ENCODE results near the gene PRICKLE4. TPM values are rescaled to one million over a fixed set of nuclear protein-coding genes. Genes with fewer than 3 reads are reported as not detected.

The PRICKLE4 gene
- total and polyA plus RNA-seq, 8 donors = 1.9 to 77.0 (median 8.4) TPM; not detected in 1

DNA sequence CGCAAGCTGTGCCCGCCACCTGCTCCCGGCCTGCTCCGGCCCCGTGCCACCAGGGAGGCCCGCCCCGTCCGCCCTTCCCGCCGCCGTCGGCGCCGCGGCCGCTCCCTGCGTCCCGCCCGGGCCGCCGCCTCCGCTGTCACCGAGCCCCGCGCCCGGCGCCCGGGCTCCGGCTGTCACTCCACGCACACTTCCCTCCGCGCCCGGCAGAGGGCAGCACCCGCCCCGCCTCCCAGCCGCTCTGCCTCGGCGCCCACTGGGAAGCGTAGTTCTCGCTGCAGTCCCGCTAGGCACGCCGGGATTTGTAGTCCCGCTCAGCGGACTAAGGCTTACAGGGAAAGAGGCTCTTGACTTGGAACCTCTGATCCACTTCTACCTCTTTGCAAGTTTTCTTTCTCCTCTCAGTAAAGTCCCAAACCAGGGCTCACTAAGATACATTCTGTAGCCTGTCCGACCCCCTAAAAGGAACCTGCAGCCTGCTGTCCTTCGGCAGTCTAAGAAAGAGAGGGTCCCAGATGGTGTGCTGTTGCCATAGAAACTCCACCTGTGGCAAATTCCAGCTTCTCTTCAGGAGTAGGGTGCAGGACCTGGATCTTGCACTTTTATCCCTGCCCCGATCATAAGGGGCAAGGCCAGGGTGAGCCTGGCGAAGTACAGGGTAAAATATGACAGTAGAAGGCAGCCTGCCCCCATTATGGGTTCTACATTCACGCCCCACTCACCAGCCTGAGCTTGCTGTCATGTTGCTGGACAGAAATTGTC, 45.0 kb upstream of the PRICKLE4 start, which contains the start of gene TFEB:
Gene TFEB, minus strand, starts transcription at position 182 of the 759 bp plus-strand sequence. CDS start 44,395 bp downstream, outside the sequence.
- WGBS, 5 donors = 3 to 10% (median 4%) methylated on average over 21 to 50 of the region's 50 CpGs
- peaks cover 0 to 12% (median 0%) of the 10 kb centered on the region in 4 donors for H3K36me3 ChIP-seq
- no peaks in the 10 kb centered on the region for H3K27me3 ChIP-seq
- peak; percentile 97 to 98 for DNase-seq
- peak in 2 of 4 donors; percentile 47 to 62 for TF ChIP-seq POLR2A (IDR thresholded peaks at IDR 0.05)
- TF ChIP-seq, protein P1, sequence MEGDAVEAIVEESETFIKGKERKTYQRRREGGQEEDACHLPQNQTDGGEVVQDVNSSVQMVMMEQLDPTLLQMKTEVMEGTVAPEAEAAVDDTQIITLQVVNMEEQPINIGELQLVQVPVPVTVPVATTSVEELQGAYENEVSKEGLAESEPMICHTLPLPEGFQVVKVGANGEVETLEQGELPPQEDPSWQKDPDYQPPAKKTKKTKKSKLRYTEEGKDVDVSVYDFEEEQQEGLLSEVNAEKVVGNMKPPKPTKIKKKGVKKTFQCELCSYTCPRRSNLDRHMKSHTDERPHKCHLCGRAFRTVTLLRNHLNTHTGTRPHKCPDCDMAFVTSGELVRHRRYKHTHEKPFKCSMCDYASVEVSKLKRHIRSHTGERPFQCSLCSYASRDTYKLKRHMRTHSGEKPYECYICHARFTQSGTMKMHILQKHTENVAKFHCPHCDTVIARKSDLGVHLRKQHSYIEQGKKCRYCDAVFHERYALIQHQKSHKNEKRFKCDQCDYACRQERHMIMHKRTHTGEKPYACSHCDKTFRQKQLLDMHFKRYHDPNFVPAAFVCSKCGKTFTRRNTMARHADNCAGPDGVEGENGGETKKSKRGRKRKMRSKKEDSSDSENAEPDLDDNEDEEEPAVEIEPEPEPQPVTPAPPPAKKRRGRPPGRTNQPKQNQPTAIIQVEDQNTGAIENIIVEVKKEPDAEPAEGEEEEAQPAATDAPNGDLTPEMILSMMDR (IDR thresholded peaks at IDR 0.05) = peak in 5 of 7 experiments; percentile 69 to 99 (median 85)
- TF ChIP-seq EP300 (IDR thresholded peaks at IDR 0.05) = no peak
- TF ChIP-seq POLR2AphosphoS5 (IDR thresholded peaks at IDR 0.05) = peak; percentile 78 to 97 (median 86)
- no peaks in the 10 kb centered on the region for H3K9me3 ChIP-seq
- peak within 1 kb of the TSS; percentile 55 to 88 (median 82) for H3K4me3 ChIP-seq
- peak within 1 kb of the TSS; percentile 89 to 98 (median 94) for H3K27ac ChIP-seq
- peaks cover 28 to 50% (median 44%) of the 10 kb centered on the region in 4 donors for H3K4me1 ChIP-seq
- intact Hi-C loops (cut with DNase I; ENCODE audit: low total_unique reads) = no loop called here

DNA sequence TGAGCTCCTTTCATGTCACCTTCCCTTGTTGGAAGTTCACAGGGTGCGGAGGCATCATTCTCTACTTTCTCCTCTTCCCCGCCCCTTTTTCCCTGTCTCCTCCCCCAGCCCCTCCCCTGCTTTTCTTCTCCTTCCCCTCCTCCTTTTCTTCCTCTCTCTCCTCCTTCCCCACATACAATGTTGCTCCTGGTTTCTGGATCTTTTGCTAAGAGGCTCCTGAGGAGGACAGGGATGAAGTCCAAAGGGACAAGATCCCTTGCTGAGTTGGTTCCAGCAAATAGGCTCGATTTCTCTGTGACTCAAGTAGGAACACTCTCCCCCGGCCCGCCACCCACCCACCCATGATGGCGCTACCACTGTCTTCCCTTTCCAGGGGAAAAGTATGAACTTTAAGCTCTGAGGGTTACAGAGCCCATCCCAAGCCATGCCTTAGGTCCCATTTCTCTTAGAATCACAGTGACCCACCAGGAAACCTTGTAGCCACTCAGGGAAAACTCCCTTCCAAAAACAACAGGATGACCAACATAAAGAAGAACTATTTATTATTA, 44.3 kb upstream of the PRICKLE4 start:
- TF ChIP-seq POLR2A (IDR thresholded peaks at IDR 0.05) (peak in 1 of 4 donors; percentile 22), EP300 (IDR thresholded peaks at IDR 0.05) (no peak)
- Histone ChIP-seq H3K9me3 (no peaks in the 10 kb centered on the region), H3K27ac (peak overlapping the region in 4 of 5 donors; percentile 12 to 98 (median 56)), H3K4me1 (peaks cover 21 to 50% (median 38%) of the 10 kb centered on the region in 4 donors), H3K27me3 (no peaks in the 10 kb centered on the region), H3K36me3 (peaks cover 0 to 13% (median 0%) of the 10 kb centered on the region in 4 donors), H3K4me3 (peak overlapping the region in 3 of 4 donors; percentile 55 to 88 (median 75))
- peak in 1 of 2 donors; percentile 57 for DNase-seq
- intact Hi-C loops (cut with DNase I; ENCODE audit: low total_unique reads) = no loop called here
- 29 to 53% (median 47%) methylated on average over 6 of the region's 6 CpGs for WGBS, 5 donors

DNA sequence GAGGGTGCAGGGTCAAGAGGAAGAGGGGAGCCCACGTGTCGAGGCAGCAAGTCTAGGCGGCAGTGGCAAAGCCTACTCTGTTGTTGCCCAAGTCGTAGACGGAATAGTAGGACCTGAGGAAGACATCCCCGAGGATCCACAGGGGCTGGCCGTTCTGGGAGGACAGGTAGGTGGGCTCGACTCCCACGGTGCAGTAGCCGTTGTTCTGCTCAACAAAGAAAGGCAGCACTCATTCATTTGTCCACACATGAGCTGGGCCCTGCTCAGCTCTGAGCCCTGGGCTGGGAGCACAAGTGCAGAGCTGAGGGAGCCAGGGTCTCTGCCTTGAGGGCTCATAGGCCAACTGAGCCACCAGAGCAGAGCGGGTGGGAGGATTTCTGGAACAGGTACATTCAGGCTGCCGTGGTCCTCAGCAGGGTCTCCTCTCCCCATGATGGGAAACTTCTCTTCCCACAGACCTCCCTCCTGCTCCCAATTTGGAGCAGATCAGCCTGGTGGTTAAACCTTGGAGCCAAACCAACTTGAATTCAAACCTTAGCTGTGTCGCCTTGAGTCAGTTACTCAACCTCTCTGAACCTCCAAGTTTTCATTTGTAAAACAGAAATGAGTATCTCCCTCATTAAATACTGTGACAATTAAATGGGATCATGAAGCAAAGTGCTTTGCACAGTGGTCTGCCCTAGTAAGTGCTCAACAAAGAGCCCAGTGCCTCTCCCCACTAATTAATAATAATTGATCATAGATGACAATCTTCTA, 43.6 kb upstream of the PRICKLE4 start:
- peak overlapping the region in 2 of 5 donors; percentile 43 to 98 for H3K27ac ChIP-seq
- peaks cover 0 to 18% (median 3%) of the 10 kb centered on the region in 4 donors for H3K36me3 ChIP-seq
- H3K27me3 ChIP-seq = no peaks in the 10 kb centered on the region
- peaks cover 17 to 49% (median 33%) of the 10 kb centered on the region in 4 donors for H3K4me1 ChIP-seq
- H3K4me3 ChIP-seq = peak overlapping the region in 1 of 4 donors; percentile 24
- WGBS, 5 donors = 38 to 71% (median 45%) methylated on average over 13 of the region's 13 CpGs
- intact Hi-C loops (cut with DNase I; ENCODE audit: low total_unique reads) = no loop called here
- DNase-seq = peak in 1 of 2 donors; percentile 65
- TF ChIP-seq EP300 (IDR thresholded peaks at IDR 0.05) (no peak), POLR2A (IDR thresholded peaks at IDR 0.05) (peak in 2 of 4 donors; percentile 37 to 79), POLR2AphosphoS5 (IDR thresholded peaks at IDR 0.05) (peak in 2 of 3 donors; percentile 89 to 98)
- TF ChIP-seq, protein P1 (IDR thresholded peaks at IDR 0.05) = no peak
- no peaks in the 10 kb centered on the region for H3K9me3 ChIP-seq

DNA sequence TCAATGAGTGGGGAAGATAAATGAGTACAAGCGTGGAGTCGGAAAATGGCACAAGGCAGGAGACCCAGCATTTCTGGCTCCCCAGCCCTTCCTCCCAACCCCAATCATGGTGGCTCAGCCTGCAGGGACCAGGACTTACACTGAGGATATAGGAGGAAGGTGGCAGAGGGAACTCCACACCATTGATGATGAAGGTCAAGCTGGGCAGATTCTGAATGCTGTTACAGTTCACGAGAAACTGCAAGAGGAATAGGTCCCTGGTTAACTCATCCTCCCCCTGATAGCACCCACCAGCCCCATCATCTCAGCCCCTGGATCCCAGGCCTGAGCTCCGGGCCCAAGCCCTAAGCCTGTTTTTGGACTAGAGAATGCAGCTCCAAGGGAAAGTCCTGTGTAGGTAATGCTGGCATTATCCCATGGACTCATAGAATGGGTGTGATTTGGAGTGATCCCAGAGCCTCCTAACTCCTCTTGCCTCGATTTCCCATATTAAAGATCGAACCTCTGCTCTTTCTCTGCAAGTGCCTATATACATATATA, 42.9 kb upstream of the PRICKLE4 start:
- no peaks in the 10 kb centered on the region for H3K9me3 ChIP-seq
- no peaks in the 10 kb centered on the region for H3K27me3 ChIP-seq
- 36 to 77% (median 56%) methylated on average over 6 of the region's 6 CpGs for WGBS, 5 donors
- H3K4me3 ChIP-seq = peak overlapping the region in 1 of 4 donors; percentile 24
- DNase-seq = peak in 1 of 2 donors; percentile 44
- peaks cover 0 to 25% (median 4%) of the 10 kb centered on the region in 4 donors for H3K36me3 ChIP-seq
- no peak for TF ChIP-seq EP300 (IDR thresholded peaks at IDR 0.05)
- TF ChIP-seq POLR2A (IDR thresholded peaks at IDR 0.05) = peak in 1 of 4 donors; percentile 83
- TF ChIP-seq, protein P1 (IDR thresholded peaks at IDR 0.05) = no peak
- TF ChIP-seq POLR2AphosphoS5 (IDR thresholded peaks at IDR 0.05) = peak in 2 of 3 donors; percentile 83 to 96
- peak overlapping the region in 1 of 5 donors; percentile 4 for H3K27ac ChIP-seq
- H3K4me1 ChIP-seq = peaks cover 16 to 44% (median 30%) of the 10 kb centered on the region in 4 donors
- intact Hi-C loops (cut with DNase I; ENCODE audit: low total_unique reads) = no loop called here
